Measurements from ENCODE around the gene OR4X2.
"Not testable (repeated sequence)": the region's sequence is repeated elsewhere in the genome, so short reads cannot be mapped to it uniquely, and the experiment has no call there.

Gene OR4X2

GRCh38 chr11:48244804-48245203 is at the start of gene OR4X2:
OR4X2 (plus strand) TSS chr11:48245104; CDS start chr11:48245104, 0 bp downstream.
- DNase-seq = no peak

GRCh38 chr11:48207881-48208280 is 37.0 kb upstream of the OR4X2 start:
- no peak for DNase-seq

GRCh38 chr11:48210052-48210451 is 34.9 kb upstream of the OR4X2 start:
- DNase-seq = no peak

- DNase-seq = no peak
Measured at GRCh38 chr11:48216510-48216909, 28.4 kb upstream of the OR4X2 start, which contains the start of gene OR4B1. OR4B1 (plus strand) TSS chr11:48216810; CDS start chr11:48216810, 0 bp downstream.

- no peak for DNase-seq
Measured at GRCh38 chr11:48228761-48229160, 16.1 kb upstream of the OR4X2 start.

GRCh38 chr11:48230057-48230456 is 14.8 kb upstream of the OR4X2 start:
- DNase-seq = not testable (repeated sequence)

GRCh38 chr11:48237727-48238126 is 7.2 kb upstream of the OR4X2 start:
- no peak for DNase-seq

GRCh38 chr11:48242501-48242900 is 2.4 kb upstream of the OR4X2 start:
- no peak for DNase-seq

- no peak for DNase-seq
Measured at GRCh38 chr11:48248902-48249301, 4.0 kb downstream of the OR4X2 start.

- no peak for DNase-seq
Measured at GRCh38 chr11:48261600-48261999, 16.7 kb downstream of the OR4X2 start.

- DNase-seq = no peak
Measured at GRCh38 chr11:48263423-48263911, 18.6 kb downstream of the OR4X2 start, which contains the start of gene OR4X1. OR4X1 (plus strand) TSS chr11:48263861; CDS start chr11:48263861, 0 bp downstream.

GRCh38 chr11:48270621-48271020 is 25.7 kb downstream of the OR4X2 start:
- DNase-seq = no peak

- DNase-seq = no peak
Measured at GRCh38 chr11:48272606-48273005, 27.7 kb downstream of the OR4X2 start.

Measured in stimulated activated CD4-positive, alpha-beta T cell treated with anti-CD3 and anti-CD28 coated beads, Interleukin-12 subunit alpha, Interleukin-12 subunit beta, amount 100 ng/mL, for 4 hours (primary cell).